GM19438 (cell line): Measurements from ENCODE around the gene PAPSS2.
"Not testable (repeated sequence)": the region's sequence is repeated elsewhere in the genome, so short reads cannot be mapped to it uniquely, and the experiment has no call there.

Source experiments
- ATAC-seq: cut with Tn5 transposase; IDR thresholded peaks from one replicate; pipeline ENCODE4 v1.9.1; 2021; ENCODE audit warnings: low read depth; ENCODE audit not compliant: unreplicated experiment

PAPSS2 gene

GRCh38 chr10:87742992-87743610 is 83.4 kb downstream of the PAPSS2 start:
- ATAC-seq = not testable (repeated sequence)

GRCh38 chr10:87744606-87745005 is 84.9 kb downstream of the PAPSS2 start:
- no peak for ATAC-seq

GRCh38 chr10:87746911-87747310 is 87.2 kb downstream of the PAPSS2 start:
- ATAC-seq = no peak

GRCh38 chr10:87748244-87748643 is 88.6 kb downstream of the PAPSS2 start:
- not testable (repeated sequence) for ATAC-seq

GRCh38 chr10:87750001-87750671 is 90.5 kb downstream of the PAPSS2 start:
- ATAC-seq = no peak

- peak; percentile 85 for ATAC-seq
Observed at GRCh38 chr10:87750817-87751216, 91.1 kb downstream of the PAPSS2 start.

- ATAC-seq = no peak
Observed at GRCh38 chr10:87751274-87751673, 91.6 kb downstream of the PAPSS2 start.

GRCh38 chr10:87752566-87752965 is 92.9 kb downstream of the PAPSS2 start:
- ATAC-seq = no peak

GRCh38 chr10:87753995-87754866 is 94.6 kb downstream of the PAPSS2 start:
- no peak for ATAC-seq

GRCh38 chr10:87757685-87758084 is 98.0 kb downstream of the PAPSS2 start:
- ATAC-seq = no peak

- no peak for ATAC-seq
Observed at GRCh38 chr10:87759551-87759950, 99.9 kb downstream of the PAPSS2 start.

- ATAC-seq = no peak
Observed at GRCh38 chr10:87760195-87760905, 100.7 kb downstream of the PAPSS2 start.

GRCh38 chr10:87761153-87761552 is 101.5 kb downstream of the PAPSS2 start:
- no peak for ATAC-seq

- no peak for ATAC-seq
Observed at GRCh38 chr10:87761892-87762291, 102.2 kb downstream of the PAPSS2 start.

GRCh38 chr10:87763086-87763861 is 103.6 kb downstream of the PAPSS2 start:
- ATAC-seq = no peak

GRCh38 chr10:87764072-87764934 is 104.6 kb downstream of the PAPSS2 start:
- no peak for ATAC-seq

- ATAC-seq = no peak
Observed at GRCh38 chr10:87765666-87766376, 106.1 kb downstream of the PAPSS2 start.

- ATAC-seq = no peak
Observed at GRCh38 chr10:87767253-87767652, 107.6 kb downstream of the PAPSS2 start.
